Panc1 (cell line): ENCODE measurements around the gene PRKD1. TPM values are rescaled to one million over a fixed set of nuclear protein-coding genes. Genes with fewer than 3 reads are reported as not detected.

Source experiments
- ATAC-seq: fragments of 200-7000 bp; cut with Tn5 transposase; 2 replicates; pipeline ENCODE4 v1.9.1; 2020; ENCODE audit warnings: mild to moderate bottlenecking, moderate library complexity
- BruUV-seq: library from RNA; stranded (reverse); fragments of 400-500 nt; replicated peaks from 2 replicates; lab custom pipeline; 2021; lab: Mats Ljungman, UMichigan
- CTCF ChIA-PET: fragments of 300-600 bp; sonication (Branson Sonifier 250); formaldehyde crosslinking; loops from one replicate; lab custom pipeline; 2022; ENCODE audit warnings: antibody characterized with exemption; lab: Charles Lee
- POLR2A ChIA-PET: fragments of 300-600 bp; sonication (Branson Sonifier 250); formaldehyde crosslinking; loops from one replicate; lab custom pipeline; 2022; ENCODE audit warnings: antibody characterized with exemption; lab: Charles Lee
- DNase-seq: peaks from one replicate; pipeline ENCODE4 v3.0.0-alpha.2; 2010; ENCODE audit warnings: low read depth, low spot score
- H3K27ac ChIP-seq: 2 replicates; pipeline ENCODE4 v1.5.1; 2011; ENCODE audit warnings: mild to moderate bottlenecking, low read length, inconsistent platforms
- H3K27me3 ChIP-seq: fragments of 200-500 bp; sonication (Bioruptor generic); 2 replicates; pipeline ENCODE4 v1.6.0; 2014; ENCODE audit warnings: low read length, inconsistent platforms; ENCODE audit not compliant: control insufficient read depth, insufficient read depth
- H3K36me3 ChIP-seq: fragments of 200-500 bp; sonication (Bioruptor generic); 2 replicates; pipeline ENCODE4 v1.5.1; 2014; ENCODE audit warnings: inconsistent platforms, mild to moderate bottlenecking, low read length, moderate library complexity; ENCODE audit not compliant: control insufficient read depth, insufficient read depth
- H3K4me1 ChIP-seq: 2 replicates; pipeline ENCODE4 v1.5.1; 2011; ENCODE audit warnings: inconsistent platforms, mild to moderate bottlenecking, low read length, moderate library complexity; ENCODE audit not compliant: control insufficient read depth, insufficient read depth
- H3K4me3 ChIP-seq, 2 experiments: 2 replicates each; pipeline ENCODE4 v1.5.1; 2011 to 2012; ENCODE audit warnings: low read depth in 2 of 2, low read length in 2 of 2, mild to moderate bottlenecking in 2 of 2, inconsistent platforms in 1 of 2, moderate library complexity in 1 of 2
- H3K9me3 ChIP-seq: fragments of 200-500 bp; sonication (Bioruptor generic); 2 replicates; pipeline ENCODE4 v1.5.1; 2014; ENCODE audit warnings: low read depth, mild to moderate bottlenecking, inconsistent platforms, low read length, moderate library complexity; ENCODE audit not compliant: control insufficient read depth, insufficient read depth
- CTCF ChIP-seq: fragments of 450-650 bp; IDR thresholded peaks from 2 replicates; pipeline ENCODE4 v1.5.1; 2017; ENCODE audit warnings: mild to moderate bottlenecking
- POLR2AphosphoS5 ChIP-seq: IDR thresholded peaks from 2 replicates; pipeline ENCODE4 v1.6.1; 2012; ENCODE audit warnings: mild to moderate bottlenecking, low read depth, low read length, moderate library complexity
- REST ChIP-seq, 2 experiments: IDR thresholded peaks; 2 replicates each; pipeline ENCODE4 v1.6.1; 2011 to 2012; ENCODE audit warnings: low read depth in 2 of 2, control low read depth in 1 of 2, low read length in 1 of 2, mild to moderate bottlenecking in 1 of 2, moderate library complexity in 1 of 2; ENCODE audit not compliant: insufficient read depth in 1 of 2
- SIN3A ChIP-seq: IDR thresholded peaks from 2 replicates; pipeline ENCODE4 v1.6.1; 2012; ENCODE audit warnings: low read depth, mild to moderate bottlenecking, low read length, moderate library complexity, borderline replicate concordance; ENCODE audit not compliant: insufficient read depth
- TCF7L2 ChIP-seq: IDR thresholded peaks from 2 replicates; pipeline ENCODE4 v1.6.1; 2011; ENCODE audit warnings: mild to moderate bottlenecking, low read depth, low read length, inconsistent platforms
- in situ Hi-C: cut with HindIII; loops from 2 replicates; pipeline ENCODE4 v1.10.0; 2016; ENCODE audit warnings: low sequenced_read_pairs, low pct_unique_long_range_greater_than_20kb
- intact Hi-C: fragments of 100-400 bp; cut with micrococcal nuclease; formaldehyde crosslinking; loops from one replicate; pipeline ENCODE4 v1.10.0; 2022; ENCODE audit not compliant: unreplicated experiment
- total RNA-seq: library from RNA; stranded (reverse); gene quantifications from one replicate; pipeline ENCODE4 v1.2.1, GENCODE V29; 2021; ENCODE audit not compliant: unreplicated experiment

Gene PRKD1
- total RNA-seq, 1 experiment from 2014 or later = 8.2 TPM

- ATAC-seq (no peak), DNase-seq (no peak)
- Histone ChIP-seq H3K4me3 (no peak overlapping the region), H3K4me1 (no peaks in the 10 kb centered on the region), H3K27me3 (no peaks in the 10 kb centered on the region), H3K27ac (no peak overlapping the region), H3K36me3 (no peaks in the 10 kb centered on the region), H3K9me3 (no peaks in the 10 kb centered on the region)
- intact Hi-C loops = no loop called here
- ChIA-PET CTCF (no interaction called here), POLR2A (no interaction called here)
- in situ Hi-C loops = no loop called here
- no TSS peak for BruUV-seq
- no peak for TF ChIP-seq TCF7L2
- no peak for TF ChIP-seq POLR2AphosphoS5
- TF ChIP-seq SIN3A = no peak
- TF ChIP-seq REST (IDR thresholded peaks at IDR 0.05; ENCODE audit: insufficient read depth in 1 of 2, low read depth in 2 of 2, low read length in 1 of 2) = no peak
- TF ChIP-seq CTCF = no peak
These were observed 350.7 kb downstream of the PRKD1 start for GRCh38 chr14:29576927-29577326.

- no peak for TF ChIP-seq CTCF
- TF ChIP-seq TCF7L2 = no peak
- TF ChIP-seq REST (IDR thresholded peaks at IDR 0.05; ENCODE audit: insufficient read depth in 1 of 2, low read depth in 2 of 2, low read length in 1 of 2) = no peak
- TF ChIP-seq POLR2AphosphoS5 = no peak
- TF ChIP-seq SIN3A = no peak
- in situ Hi-C loops = no loop called here
- no peak for ATAC-seq
These were observed 358.5 kb downstream of the PRKD1 start for GRCh38 chr14:29569194-29569593.

More at GRCh38 chr14:29569194-29569593, 358.5 kb downstream of the PRKD1 start:
- POLR2A ChIA-PET = no interaction called here
- no peak overlapping the region for H3K4me3 ChIP-seq
- DNase-seq = no peak
- no peaks in the 10 kb centered on the region for H3K9me3 ChIP-seq
- no TSS peak for BruUV-seq
- CTCF ChIA-PET = no interaction called here
- intact Hi-C loops = no loop called here
- H3K27ac ChIP-seq = no peak overlapping the region
- no peaks in the 10 kb centered on the region for H3K27me3 ChIP-seq
- H3K36me3 ChIP-seq = no peaks in the 10 kb centered on the region
- no peaks in the 10 kb centered on the region for H3K4me1 ChIP-seq
